Astrocyte (in vitro differentiated cells and primary cell): ENCODE data around the gene APBB1IP.

Source experiments
- EZH2 ChIP-seq: IDR thresholded peaks from 2 replicates; pipeline ENCODE4 v1.6.1; 2012; ENCODE audit warnings: mild to moderate bottlenecking, low read length, inconsistent platforms; ENCODE audit not compliant: insufficient read depth
- TF ChIP-seq, protein P1 (sequence below): IDR thresholded peaks from 2 replicates; pipeline ENCODE4 v1.5.1; 2011; ENCODE audit warnings: low read depth, mild to moderate bottlenecking, inconsistent platforms, low read length, moderate library complexity; ENCODE audit not compliant: insufficient read depth

DNA sequence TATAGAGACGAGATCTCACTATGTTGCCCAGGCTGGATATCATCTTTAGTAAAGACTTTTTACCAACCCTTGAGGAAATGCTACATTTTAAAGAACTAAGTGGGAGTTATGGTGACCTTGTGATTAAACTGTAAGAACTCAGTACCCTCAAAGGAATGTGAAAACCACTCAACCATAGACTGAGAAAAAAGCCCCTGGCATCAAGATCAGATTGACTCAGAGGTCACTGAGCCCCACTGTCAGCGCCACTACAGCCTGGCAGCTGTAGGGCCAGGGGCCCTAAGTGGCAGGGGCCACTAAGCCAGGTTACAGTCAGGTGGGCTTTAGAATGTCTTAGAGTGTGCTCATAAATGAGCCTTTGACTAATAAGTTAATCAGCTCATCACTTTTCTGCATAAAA is 55.9 kb downstream of the APBB1IP start:
- TF ChIP-seq, protein P1, sequence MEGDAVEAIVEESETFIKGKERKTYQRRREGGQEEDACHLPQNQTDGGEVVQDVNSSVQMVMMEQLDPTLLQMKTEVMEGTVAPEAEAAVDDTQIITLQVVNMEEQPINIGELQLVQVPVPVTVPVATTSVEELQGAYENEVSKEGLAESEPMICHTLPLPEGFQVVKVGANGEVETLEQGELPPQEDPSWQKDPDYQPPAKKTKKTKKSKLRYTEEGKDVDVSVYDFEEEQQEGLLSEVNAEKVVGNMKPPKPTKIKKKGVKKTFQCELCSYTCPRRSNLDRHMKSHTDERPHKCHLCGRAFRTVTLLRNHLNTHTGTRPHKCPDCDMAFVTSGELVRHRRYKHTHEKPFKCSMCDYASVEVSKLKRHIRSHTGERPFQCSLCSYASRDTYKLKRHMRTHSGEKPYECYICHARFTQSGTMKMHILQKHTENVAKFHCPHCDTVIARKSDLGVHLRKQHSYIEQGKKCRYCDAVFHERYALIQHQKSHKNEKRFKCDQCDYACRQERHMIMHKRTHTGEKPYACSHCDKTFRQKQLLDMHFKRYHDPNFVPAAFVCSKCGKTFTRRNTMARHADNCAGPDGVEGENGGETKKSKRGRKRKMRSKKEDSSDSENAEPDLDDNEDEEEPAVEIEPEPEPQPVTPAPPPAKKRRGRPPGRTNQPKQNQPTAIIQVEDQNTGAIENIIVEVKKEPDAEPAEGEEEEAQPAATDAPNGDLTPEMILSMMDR, result no peak
- TF ChIP-seq EZH2, result no peak
